GM23338 (cell line): ENCODE measurements around the gene ACAP1. TPM values are rescaled to one million over a fixed set of nuclear protein-coding genes. Genes with fewer than 3 reads are reported as not detected.

Experiments
- ATAC-seq: fragments of 200-7000 bp; cut with Tn5 transposase; 3 replicates; pipeline ENCODE4 v1.9.1; 2020
- DNase-seq: peaks from one replicate; pipeline ENCODE4 v3.0.0-alpha.2; 2015; ENCODE audit warnings: low spot score
- H2AFZ ChIP-seq: fragments of 200-600 bp; sonication (generic); 2 replicates; pipeline ENCODE4 v1.8.0; 2016; ENCODE audit warnings: antibody characterized with exemption, mild to moderate bottlenecking, moderate library complexity
- H3F3A ChIP-seq: fragments of 200-600 bp; sonication (generic); replicated peaks from 2 replicates; pipeline ENCODE4 v1.8.0; 2017; ENCODE audit warnings: antibody characterized with exemption, mixed run types, low read depth
- H3K27ac ChIP-seq: fragments of 200-600 bp; sonication (generic); 2 replicates; pipeline ENCODE4 v1.6.1; 2016; ENCODE audit warnings: low read depth
- H3K27me3 ChIP-seq: fragments of 200-600 bp; sonication (generic); 2 replicates; pipeline ENCODE4 v1.8.0; 2016; ENCODE audit warnings: mild to moderate bottlenecking, mixed run types, moderate library complexity; ENCODE audit not compliant: insufficient read depth
- H3K36me3 ChIP-seq: fragments of 200-600 bp; sonication (generic); 2 replicates; pipeline ENCODE4 v1.8.0; 2016; ENCODE audit warnings: mild to moderate bottlenecking; ENCODE audit not compliant: insufficient read depth
- H3K4me1 ChIP-seq: fragments of 200-600 bp; sonication (generic); 2 replicates; pipeline ENCODE4 v1.8.0; 2016; ENCODE audit warnings: mild to moderate bottlenecking, moderate library complexity; ENCODE audit not compliant: insufficient read depth
- H3K4me2 ChIP-seq: fragments of 200-600 bp; sonication (generic); 2 replicates; pipeline ENCODE4 v1.7.1; 2017; ENCODE audit warnings: mixed run types
- H3K4me3 ChIP-seq: fragments of 200-600 bp; sonication (generic); 2 replicates; pipeline ENCODE4 v1.6.1; 2016; ENCODE audit warnings: mixed run types
- H3K79me2 ChIP-seq: fragments of 200-600 bp; sonication (generic); replicated peaks from 2 replicates; pipeline ENCODE4 v1.8.0; 2017; ENCODE audit warnings: mild to moderate bottlenecking; ENCODE audit not compliant: insufficient read depth
- H3K9me2 ChIP-seq: fragments of 200-600 bp; sonication (generic); 2 replicates; pipeline ENCODE4 v1.8.0; 2017; ENCODE audit not compliant: insufficient read depth
- H4K20me1 ChIP-seq: fragments of 200-600 bp; sonication (generic); replicated peaks from 2 replicates; pipeline ENCODE4 v1.8.0; 2017; ENCODE audit warnings: mild to moderate bottlenecking; ENCODE audit not compliant: insufficient read depth
- H3K27ac Mint-ChIP-seq: 2 replicates; pipeline ENCODE4 v1.8.0; 2020; ENCODE audit warnings: inconsistent platforms, mild to moderate bottlenecking, moderate library complexity, mixed read lengths
- H3K27me3 Mint-ChIP-seq: 3 replicates; pipeline ENCODE4 v1.8.0; 2022; ENCODE audit warnings: low read depth, mild to moderate bottlenecking, moderate library complexity, mixed read lengths, inconsistent platforms; ENCODE audit not compliant: insufficient read depth, poor library complexity
- H3K36me3 Mint-ChIP-seq: 3 replicates; pipeline ENCODE4 v1.8.0; 2021; ENCODE audit warnings: low read depth, mild to moderate bottlenecking, inconsistent platforms, moderate library complexity, mixed read lengths
- H3K4me1 Mint-ChIP-seq: 3 replicates; pipeline ENCODE4 v1.8.0; 2020; ENCODE audit warnings: mild to moderate bottlenecking, inconsistent platforms, mixed read lengths
- H3K4me3 Mint-ChIP-seq: 3 replicates; pipeline ENCODE4 v1.8.0; 2021; ENCODE audit warnings: moderate library complexity, mild to moderate bottlenecking, inconsistent platforms, mixed read lengths
- H3K9me3 Mint-ChIP-seq: 3 replicates; pipeline ENCODE4 v1.8.0; 2020; ENCODE audit warnings: moderate library complexity, mild to moderate bottlenecking, inconsistent platforms, mixed read lengths
- CREB1 ChIP-seq: fragments of 250-450 bp; sonication (Bioruptor Pico); IDR thresholded peaks from 2 replicates; pipeline ENCODE4 v1.5.0; 2020; ENCODE audit warnings: low read depth, mild to moderate bottlenecking, moderate library complexity
- CTCF ChIP-seq, 2 experiments: fragments of 200-600 bp in 1 of 2; sonication (generic) in 1 of 2; conservative IDR thresholded peaks; 2 replicates each; pipeline versions ENCODE4 v1.5.1 to v1.6.1; 2016 to 2017; ENCODE audit warnings: antibody characterized with exemption in 2 of 2, low read depth in 2 of 2, mild to moderate bottlenecking in 2 of 2, moderate library complexity in 1 of 2
- ETS1 ChIP-seq: IDR thresholded peaks from 2 replicates; pipeline ENCODE4 v1.6.1; 2016; ENCODE audit warnings: antibody characterized with exemption
- EZH2 ChIP-seq: fragments of 200-600 bp; sonication (generic); IDR thresholded peaks from one replicate; pipeline ENCODE4 v1.8.0; 2017; ENCODE audit warnings: antibody characterized with exemption, mild to moderate bottlenecking, low read depth; ENCODE audit not compliant: unreplicated experiment
- EZH2phosphoT487 ChIP-seq: fragments of 200-600 bp; sonication (generic); IDR thresholded peaks from one replicate; pipeline ENCODE4 v1.8.1; 2018; ENCODE audit warnings: antibody characterized with exemption; ENCODE audit not compliant: unreplicated experiment
- JUNB ChIP-seq: IDR thresholded peaks from one replicate; pipeline ENCODE4 v1.6.1; 2016; ENCODE audit warnings: antibody characterized with exemption; ENCODE audit not compliant: unreplicated experiment
- NANOG ChIP-seq: IDR thresholded peaks from 2 replicates; pipeline ENCODE4 v1.6.1; 2016; ENCODE audit warnings: antibody characterized with exemption, borderline replicate concordance
- POLR2AphosphoS5 ChIP-seq: IDR thresholded peaks from 2 replicates; pipeline ENCODE4 v1.6.1; 2016; ENCODE audit warnings: antibody characterized with exemption, low read depth
- REST ChIP-seq: IDR thresholded peaks from one replicate; pipeline ENCODE4 v1.6.1; 2018; ENCODE audit warnings: antibody characterized with exemption; ENCODE audit not compliant: unreplicated experiment
- STAT1 ChIP-seq: IDR thresholded peaks from one replicate; pipeline ENCODE4 v1.6.1; 2016; ENCODE audit warnings: antibody characterized with exemption; ENCODE audit not compliant: unreplicated experiment
- ZNF114 ChIP-seq: fragments of 250-450 bp; sonication (Bioruptor Pico); IDR thresholded peaks from 2 replicates; pipeline ENCODE4 v1.5.0; 2020; ENCODE audit warnings: mild to moderate bottlenecking, moderate library complexity
- ZNF331 ChIP-seq: fragments of 250-450 bp; sonication (Bioruptor Pico); IDR thresholded peaks from 2 replicates; pipeline ENCODE4 v1.5.0; 2020; ENCODE audit warnings: low read depth, mild to moderate bottlenecking, moderate library complexity
- ZNF462 ChIP-seq: fragments of 250-450 bp; sonication (Bioruptor Pico); IDR thresholded peaks from 2 replicates; pipeline ENCODE4 v1.5.0; 2020; ENCODE audit warnings: mild to moderate bottlenecking, moderate library complexity
- polyA plus RNA-seq: library from polyadenylated mRNA; unstranded; fragments of >200 nt; fragmentation: Nextera tagmentation; extraction: Ambion mirVana; gene quantifications from 2 replicates; pipeline ENCODE4 v1.2.1, GENCODE V29; 2016
- total RNA-seq: library from RNA; depleted of rRNA; stranded (reverse); fragments of >200 nt; shearing (Covaris generic); gene quantifications from 2 replicates; pipeline ENCODE4 v1.2.3, GENCODE V29; 2014

ACAP1 gene
- total and polyA plus RNA-seq, 2 experiments from 2014 or later, result 30.7 to 40.1 TPM

GRCh38 chr17:7321466-7321865 is 14.9 kb upstream of the ACAP1 start:
- Histone ChIP-seq H4K20me1 (no peaks in the 10 kb centered on the region), H3K4me1 (no peaks in the 10 kb centered on the region; the same call in 1 of the 2 replicates), H3K4me3 (no peak overlapping the region), H3K9me2 (no peaks in the 10 kb centered on the region), H3F3A (peaks cover 21% of the 10 kb centered on the region; the same call in 1 of the 2 replicates), H3K36me3 (peaks cover 34% of the 10 kb centered on the region), H3K27ac (no peak overlapping the region), H3K79me2 (no peaks in the 10 kb centered on the region), H3K27me3 (no peaks in the 10 kb centered on the region), H3K4me2 (no peak overlapping the region), H2AFZ (no peak overlapping the region)
- no peak for DNase-seq
- TF ChIP-seq CTCF (conservative IDR thresholded peaks at IDR 0.05; ENCODE audit: low read depth in 2 of 2) (no peak), STAT1 (no peak), ETS1 (no peak), EZH2 (no peak), POLR2AphosphoS5 (no peak), NANOG (no peak), EZH2phosphoT487 (no peak), CREB1 (CRISPR knock-in tag) (no peak), REST (no peak), JUNB (no peak), ZNF462 (CRISPR knock-in tag) (no peak), ZNF114 (CRISPR knock-in tag) (no peak), ZNF331 (CRISPR knock-in tag) (no peak)
- Mint-ChIP-seq H3K36me3 (peaks cover 75% of the 10 kb centered on the region), H3K27me3 (peaks cover 6% of the 10 kb centered on the region), H3K9me3 (no peaks in the 10 kb centered on the region), H3K4me3 (no peak overlapping the region), H3K27ac (no peak overlapping the region), H3K4me1 (peaks cover under 1% of the 10 kb centered on the region; the same call in 1 of the 3 replicates)
- no peak for ATAC-seq
